IPS-18a (cell line): ENCODE results near the gene LPIN1.

Experiments
- H3K27ac ChIP-seq: one replicate; pipeline ENCODE4 v1.5.1; 2013; ENCODE audit warnings: low read length
- H3K27me3 ChIP-seq: one replicate; pipeline ENCODE4 v1.6.1; 2013; ENCODE audit warnings: mild to moderate bottlenecking, low read length; ENCODE audit not compliant: control insufficient read depth, insufficient read depth
- H3K36me3 ChIP-seq: one replicate; pipeline ENCODE4 v1.6.1; 2013; ENCODE audit warnings: low read depth, low read length; ENCODE audit not compliant: control insufficient read depth
- H3K4me1 ChIP-seq: one replicate; pipeline ENCODE4 v1.6.1; 2013; ENCODE audit warnings: low read depth, low read length; ENCODE audit not compliant: control insufficient read depth
- H3K4me3 ChIP-seq: one replicate; pipeline ENCODE4 v1.5.1; 2013; ENCODE audit warnings: low read length
- H3K9ac ChIP-seq: one replicate; pipeline ENCODE4 v1.6.1; 2013; ENCODE audit warnings: mild to moderate bottlenecking, low read length, moderate library complexity
- H3K9me3 ChIP-seq: one replicate; pipeline ENCODE4 v1.6.1; 2013; ENCODE audit warnings: low read depth, low read length; ENCODE audit not compliant: control insufficient read depth

The LPIN1 gene

GRCh38 chr2:11822746-11823451, 76.5 kb downstream of the LPIN1 start:
- Histone ChIP-seq H3K36me3 (peaks cover 7% of the 10 kb centered on the region), H3K27ac (no peak overlapping the region), H3K4me1 (no peaks in the 10 kb centered on the region), H3K4me3 (no peak overlapping the region), H3K27me3 (no peaks in the 10 kb centered on the region), H3K9me3 (no peaks in the 10 kb centered on the region), H3K9ac (no peak overlapping the region)

GRCh38 chr2:11824901-11825828, 78.7 kb downstream of the LPIN1 start:
- no peak overlapping the region for H3K9ac ChIP-seq
- no peaks in the 10 kb centered on the region for H3K36me3 ChIP-seq
- H3K4me3 ChIP-seq: no peak overlapping the region
- no peak overlapping the region for H3K27ac ChIP-seq
- H3K9me3 ChIP-seq: no peaks in the 10 kb centered on the region
- H3K4me1 ChIP-seq: peaks cover 9% of the 10 kb centered on the region
- H3K27me3 ChIP-seq: no peaks in the 10 kb centered on the region

- no peaks in the 10 kb centered on the region for H3K27me3 ChIP-seq
- H3K9me3 ChIP-seq: no peaks in the 10 kb centered on the region
- no peak overlapping the region for H3K27ac ChIP-seq
- peaks cover 15% of the 10 kb centered on the region for H3K4me1 ChIP-seq
- no peaks in the 10 kb centered on the region for H3K36me3 ChIP-seq
- no peak overlapping the region for H3K9ac ChIP-seq
- no peak overlapping the region for H3K4me3 ChIP-seq
Measured at GRCh38 chr2:11827547-11827946, 81.1 kb downstream of the LPIN1 start.

GRCh38 chr2:11828933-11829323, 82.5 kb downstream of the LPIN1 start:
- H3K4me3 ChIP-seq: no peak overlapping the region
- no peaks in the 10 kb centered on the region for H3K27me3 ChIP-seq
- H3K4me1 ChIP-seq: peaks cover 15% of the 10 kb centered on the region
- H3K9me3 ChIP-seq: no peaks in the 10 kb centered on the region
- no peak overlapping the region for H3K27ac ChIP-seq
- H3K36me3 ChIP-seq: no peaks in the 10 kb centered on the region
- H3K9ac ChIP-seq: no peak overlapping the region

- Histone ChIP-seq H3K27me3 (no peaks in the 10 kb centered on the region), H3K4me1 (peaks cover 15% of the 10 kb centered on the region), H3K9ac (peak overlapping the region; percentile 51), H3K9me3 (no peaks in the 10 kb centered on the region), H3K27ac (peak overlapping the region; percentile 66), H3K4me3 (peak overlapping the region; percentile 43), H3K36me3 (no peaks in the 10 kb centered on the region)
Measured at GRCh38 chr2:11829324-11829946, 83.0 kb downstream of the LPIN1 start.

- peak overlapping the region; percentile 66 for H3K27ac ChIP-seq
- H3K4me3 ChIP-seq: peak overlapping the region; percentile 43
- no peaks in the 10 kb centered on the region for H3K27me3 ChIP-seq
- peaks cover 15% of the 10 kb centered on the region for H3K4me1 ChIP-seq
- peak overlapping the region; percentile 51 for H3K9ac ChIP-seq
- H3K9me3 ChIP-seq: no peaks in the 10 kb centered on the region
- H3K36me3 ChIP-seq: no peaks in the 10 kb centered on the region
Measured at GRCh38 chr2:11829947-11830707, 83.7 kb downstream of the LPIN1 start.

- no peaks in the 10 kb centered on the region for H3K27me3 ChIP-seq
- peak overlapping the region; percentile 43 for H3K4me3 ChIP-seq
- H3K36me3 ChIP-seq: no peaks in the 10 kb centered on the region
- peak overlapping the region; percentile 66 for H3K27ac ChIP-seq
- H3K9ac ChIP-seq: peak overlapping the region; percentile 51
- no peaks in the 10 kb centered on the region for H3K9me3 ChIP-seq
- peaks cover 15% of the 10 kb centered on the region for H3K4me1 ChIP-seq
Measured at GRCh38 chr2:11830708-11831301, 84.4 kb downstream of the LPIN1 start.

- H3K27me3 ChIP-seq: no peaks in the 10 kb centered on the region
- peaks cover 15% of the 10 kb centered on the region for H3K4me1 ChIP-seq
- no peak overlapping the region for H3K9ac ChIP-seq
- H3K27ac ChIP-seq: no peak overlapping the region
- no peaks in the 10 kb centered on the region for H3K9me3 ChIP-seq
- no peaks in the 10 kb centered on the region for H3K36me3 ChIP-seq
- no peak overlapping the region for H3K4me3 ChIP-seq
Measured at GRCh38 chr2:11831415-11831814, 85.0 kb downstream of the LPIN1 start.

- no peak overlapping the region for H3K9ac ChIP-seq
- H3K9me3 ChIP-seq: no peaks in the 10 kb centered on the region
- H3K27ac ChIP-seq: no peak overlapping the region
- no peaks in the 10 kb centered on the region for H3K36me3 ChIP-seq
- no peaks in the 10 kb centered on the region for H3K27me3 ChIP-seq
- no peak overlapping the region for H3K4me3 ChIP-seq
- H3K4me1 ChIP-seq: peaks cover 15% of the 10 kb centered on the region
Measured at GRCh38 chr2:11832531-11832930, 86.1 kb downstream of the LPIN1 start.

GRCh38 chr2:11833601-11834000, 87.2 kb downstream of the LPIN1 start:
- no peak overlapping the region for H3K4me3 ChIP-seq
- H3K27me3 ChIP-seq: no peaks in the 10 kb centered on the region
- no peaks in the 10 kb centered on the region for H3K36me3 ChIP-seq
- no peaks in the 10 kb centered on the region for H3K9me3 ChIP-seq
- H3K9ac ChIP-seq: no peak overlapping the region
- H3K4me1 ChIP-seq: peaks cover 15% of the 10 kb centered on the region
- no peak overlapping the region for H3K27ac ChIP-seq

GRCh38 chr2:11835403-11835802, 89.0 kb downstream of the LPIN1 start:
- no peak overlapping the region for H3K9ac ChIP-seq
- no peaks in the 10 kb centered on the region for H3K27me3 ChIP-seq
- H3K4me1 ChIP-seq: peaks cover 4% of the 10 kb centered on the region
- H3K36me3 ChIP-seq: no peaks in the 10 kb centered on the region
- H3K4me3 ChIP-seq: no peak overlapping the region
- H3K9me3 ChIP-seq: no peaks in the 10 kb centered on the region
- no peak overlapping the region for H3K27ac ChIP-seq
